Astrocyte (in vitro differentiated cells and primary cell): ENCODE data around the gene PUDP.

Experiments used
- CTCF ChIP-seq: IDR thresholded peaks from 2 replicates; pipeline ENCODE4 v1.5.1; 2011; ENCODE audit warnings: low read depth, mild to moderate bottlenecking, inconsistent platforms, low read length, moderate library complexity; ENCODE audit not compliant: insufficient read depth
- EZH2 ChIP-seq: IDR thresholded peaks from 2 replicates; pipeline ENCODE4 v1.6.1; 2012; ENCODE audit warnings: mild to moderate bottlenecking, low read length, inconsistent platforms; ENCODE audit not compliant: insufficient read depth

- TF ChIP-seq CTCF (no peak), EZH2 (no peak)
Observed at GRCh38 chrX:7050271-7050670, 97.7 kb downstream of the PUDP start.
